Limb (tissue), 2 donors: ENCODE results near the gene PC.
"Not testable (repeated sequence)": the region's sequence is repeated elsewhere in the genome, so short reads cannot be mapped to it uniquely, and the experiment has no call there.

Experiments used
- DNase-seq, 2 donors: peaks; one replicate each; pipeline ENCODE4 v3.0.0-alpha.2; 2016; ENCODE audit errors: extremely low spot score in 2 of 2

PC gene, protein sequence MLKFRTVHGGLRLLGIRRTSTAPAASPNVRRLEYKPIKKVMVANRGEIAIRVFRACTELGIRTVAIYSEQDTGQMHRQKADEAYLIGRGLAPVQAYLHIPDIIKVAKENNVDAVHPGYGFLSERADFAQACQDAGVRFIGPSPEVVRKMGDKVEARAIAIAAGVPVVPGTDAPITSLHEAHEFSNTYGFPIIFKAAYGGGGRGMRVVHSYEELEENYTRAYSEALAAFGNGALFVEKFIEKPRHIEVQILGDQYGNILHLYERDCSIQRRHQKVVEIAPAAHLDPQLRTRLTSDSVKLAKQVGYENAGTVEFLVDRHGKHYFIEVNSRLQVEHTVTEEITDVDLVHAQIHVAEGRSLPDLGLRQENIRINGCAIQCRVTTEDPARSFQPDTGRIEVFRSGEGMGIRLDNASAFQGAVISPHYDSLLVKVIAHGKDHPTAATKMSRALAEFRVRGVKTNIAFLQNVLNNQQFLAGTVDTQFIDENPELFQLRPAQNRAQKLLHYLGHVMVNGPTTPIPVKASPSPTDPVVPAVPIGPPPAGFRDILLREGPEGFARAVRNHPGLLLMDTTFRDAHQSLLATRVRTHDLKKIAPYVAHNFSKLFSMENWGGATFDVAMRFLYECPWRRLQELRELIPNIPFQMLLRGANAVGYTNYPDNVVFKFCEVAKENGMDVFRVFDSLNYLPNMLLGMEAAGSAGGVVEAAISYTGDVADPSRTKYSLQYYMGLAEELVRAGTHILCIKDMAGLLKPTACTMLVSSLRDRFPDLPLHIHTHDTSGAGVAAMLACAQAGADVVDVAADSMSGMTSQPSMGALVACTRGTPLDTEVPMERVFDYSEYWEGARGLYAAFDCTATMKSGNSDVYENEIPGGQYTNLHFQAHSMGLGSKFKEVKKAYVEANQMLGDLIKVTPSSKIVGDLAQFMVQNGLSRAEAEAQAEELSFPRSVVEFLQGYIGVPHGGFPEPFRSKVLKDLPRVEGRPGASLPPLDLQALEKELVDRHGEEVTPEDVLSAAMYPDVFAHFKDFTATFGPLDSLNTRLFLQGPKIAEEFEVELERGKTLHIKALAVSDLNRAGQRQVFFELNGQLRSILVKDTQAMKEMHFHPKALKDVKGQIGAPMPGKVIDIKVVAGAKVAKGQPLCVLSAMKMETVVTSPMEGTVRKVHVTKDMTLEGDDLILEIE

DNA sequence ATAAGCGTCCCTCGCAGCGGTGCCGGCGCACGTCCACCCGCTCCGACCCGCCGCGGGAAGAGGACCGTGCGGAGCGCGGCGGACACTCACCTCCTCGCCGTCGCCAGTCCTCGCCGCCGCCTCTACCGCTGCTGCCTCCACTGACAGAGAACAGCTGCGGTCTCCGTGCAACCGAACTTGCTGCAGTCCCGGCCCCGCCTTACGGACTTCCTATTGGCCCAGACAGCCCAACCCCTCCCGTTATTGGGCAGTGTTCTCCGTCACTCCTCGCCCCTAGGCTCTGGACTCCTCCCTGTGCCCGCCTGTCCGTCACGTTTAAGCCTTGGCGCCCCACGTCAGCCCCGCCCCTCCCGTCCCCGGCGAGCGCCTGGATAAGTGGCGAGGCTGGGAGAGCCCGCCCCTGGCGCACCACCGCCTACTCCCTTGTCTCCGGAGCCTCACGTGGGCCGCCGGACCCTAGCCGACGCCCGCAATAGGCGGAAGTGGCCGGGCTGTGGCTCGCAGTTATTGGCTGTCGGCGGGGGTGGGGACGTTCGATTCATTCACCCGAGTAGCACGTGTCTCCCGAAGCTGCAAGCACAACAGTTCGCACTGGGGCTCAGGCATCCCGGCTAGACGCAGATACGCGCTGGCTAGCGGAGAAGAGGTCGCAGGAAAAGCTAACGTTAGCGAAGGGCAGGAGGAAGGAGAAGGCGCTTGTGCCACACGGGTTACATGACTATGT is at the start of gene PC:
TSS of gene PC (minus strand) at position 152 of the 724 bp plus-strand sequence. CDS start 86,224 bp downstream, outside the sequence.
- DNase-seq, result peak; percentile 99 to 100

DNA sequence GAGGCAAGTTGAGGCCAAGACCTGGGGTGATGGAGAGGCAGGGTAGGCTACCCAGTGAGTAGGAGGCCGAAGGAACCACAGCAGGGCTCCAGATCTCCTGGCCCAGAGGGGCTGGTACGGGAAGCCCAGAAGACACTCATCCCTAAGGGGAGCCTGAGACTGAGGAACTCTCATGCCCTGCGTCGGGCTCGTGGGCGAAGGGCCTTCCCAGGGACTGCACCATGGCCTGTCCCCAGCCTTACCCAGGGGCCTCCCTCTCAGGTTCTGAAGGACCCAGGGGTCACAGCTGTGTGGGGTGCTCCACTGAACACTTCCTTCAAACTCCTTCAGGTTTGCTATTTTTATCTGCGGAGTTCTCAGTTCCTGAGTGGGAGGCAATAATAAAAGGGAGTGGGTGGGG is 48.9 kb upstream of the PC start:
- DNase-seq, result no peak

DNA sequence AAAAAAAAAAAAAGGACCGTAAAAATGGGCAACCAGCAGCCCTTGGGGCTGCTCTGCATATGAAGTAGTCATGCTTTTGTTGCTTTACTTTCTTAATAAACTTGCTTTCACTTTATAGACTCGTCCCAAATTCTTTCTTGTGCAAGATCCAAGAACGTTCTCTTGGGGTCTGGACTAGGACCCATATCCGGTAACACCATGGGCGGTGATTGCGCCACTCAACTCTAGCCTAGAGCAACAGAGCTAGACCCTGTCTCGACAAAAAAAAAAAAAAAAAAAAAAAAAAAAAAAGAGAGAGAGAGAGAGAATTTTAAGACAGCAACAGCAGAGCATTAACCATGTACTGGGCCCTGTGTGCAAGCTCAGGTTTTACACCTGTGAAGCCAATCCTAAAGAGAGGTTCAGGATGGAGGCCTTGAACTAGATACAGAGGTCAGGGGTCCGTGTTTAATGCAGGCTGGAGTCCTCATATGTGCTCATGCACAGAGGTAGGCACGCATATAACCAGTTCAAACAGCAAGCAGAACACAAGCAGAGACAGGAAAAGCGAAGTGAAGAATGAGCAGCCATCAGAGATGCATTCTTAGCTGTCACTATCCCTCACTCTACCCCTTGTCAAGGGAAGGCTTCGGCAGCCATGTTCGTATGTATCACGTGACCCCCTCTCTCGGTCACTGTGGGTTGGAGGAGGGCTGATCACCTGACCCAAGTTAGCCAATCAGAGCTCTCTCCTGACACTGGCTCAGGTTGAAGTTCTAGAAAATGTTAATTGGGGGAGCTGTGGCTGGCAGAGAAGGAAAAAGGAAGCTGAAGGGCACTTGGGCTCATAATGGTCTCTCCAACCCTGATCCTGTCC is 48.1 kb upstream of the PC start:
- DNase-seq, result no peak

DNA sequence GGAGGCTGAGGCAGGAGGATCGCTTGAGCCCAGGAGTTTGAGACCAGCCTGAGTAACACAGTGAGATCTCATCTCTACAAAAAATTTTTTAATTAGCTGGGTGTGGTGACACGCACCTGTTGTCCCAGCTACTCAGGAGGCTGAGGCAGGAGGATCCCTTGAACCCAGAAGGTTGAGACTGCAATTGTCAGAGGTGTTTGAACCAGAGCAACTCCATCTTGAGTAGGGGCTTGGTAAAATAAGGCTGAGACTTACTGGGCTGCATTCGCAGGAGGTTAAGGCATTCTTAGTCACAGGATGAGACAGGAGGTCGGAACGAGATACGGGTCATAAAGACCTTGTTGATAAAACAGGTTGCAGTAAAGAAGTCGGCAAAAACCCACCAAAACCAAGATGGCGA is 47.0 kb upstream of the PC start:
- not testable (repeated sequence) for DNase-seq

DNA sequence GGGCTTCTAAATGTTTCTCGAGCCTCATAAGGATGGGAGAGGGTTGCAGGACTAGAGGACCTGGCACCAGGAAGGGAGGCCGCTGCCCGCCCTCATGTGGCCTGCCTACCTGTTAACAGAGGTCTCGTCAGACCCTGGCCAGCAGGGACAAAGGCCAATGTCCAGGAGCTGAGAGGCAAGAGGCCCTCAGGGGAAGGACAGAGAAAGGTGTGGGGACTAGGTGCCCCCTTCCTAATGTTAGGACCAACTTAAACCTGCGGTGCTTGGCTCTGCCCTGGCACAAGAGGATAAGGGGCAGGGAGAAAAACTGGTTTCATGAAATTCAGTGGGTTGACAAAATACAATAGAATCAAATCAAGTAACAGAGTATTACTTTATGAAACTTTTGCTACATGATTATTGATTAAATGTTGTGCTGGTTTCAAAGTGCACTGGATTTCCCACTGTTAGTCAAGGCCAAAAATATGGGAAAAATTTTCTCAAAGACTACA is 44.8 kb upstream of the PC start:
- no peak for DNase-seq

- DNase-seq, result no peak
Observed at GRCh38 chr11:67002297-67002913, 44.2 kb upstream of the PC start.

DNA sequence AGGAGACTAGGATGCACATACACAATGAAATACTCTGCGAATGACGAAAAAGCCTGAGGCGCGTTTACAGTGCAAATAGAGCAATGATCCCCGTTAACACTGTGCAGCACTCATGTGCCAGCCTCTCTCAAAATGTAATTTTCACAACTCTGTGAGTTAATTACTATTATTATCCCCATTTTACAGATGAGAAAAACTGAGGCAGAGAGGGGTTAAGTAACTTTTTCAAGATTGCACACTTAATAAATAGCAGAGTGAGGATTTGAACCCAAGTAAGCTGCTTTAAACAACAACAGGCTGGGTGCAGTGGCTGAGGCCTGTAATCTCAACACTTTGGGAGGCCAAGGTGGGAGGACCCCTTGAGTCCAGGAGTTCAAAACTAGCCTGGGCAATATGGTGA is 43.1 kb upstream of the PC start:
- no peak for DNase-seq

- DNase-seq, result no peak
Observed at GRCh38 chr11:66999555-66999954, 41.4 kb upstream of the PC start.

GRCh38 chr11:66996609-66997273 is 38.6 kb upstream of the PC start:
- no peak for DNase-seq

- no peak for DNase-seq
Observed at GRCh38 chr11:66992041-66992440, 33.9 kb upstream of the PC start.

DNA sequence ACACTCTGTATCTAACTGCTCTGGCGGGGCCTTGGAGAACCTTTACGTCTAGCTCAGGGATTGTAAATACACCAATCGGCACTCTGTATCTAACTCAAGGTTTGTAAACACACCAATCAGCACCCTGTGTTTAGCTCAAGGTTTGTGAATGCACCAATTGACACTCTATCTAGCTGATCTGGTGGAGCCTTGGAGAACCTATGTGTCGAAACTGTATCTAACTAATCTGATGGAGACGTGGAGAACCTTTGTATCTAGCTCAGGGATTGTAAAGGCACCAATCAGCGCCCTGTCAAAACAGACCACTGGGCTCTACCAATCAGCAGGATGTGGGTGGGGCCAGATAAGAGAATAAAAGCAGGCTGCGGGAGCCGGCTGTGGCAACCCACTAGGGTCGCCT is 31.2 kb upstream of the PC start:
- not testable (repeated sequence) for DNase-seq

GRCh38 chr11:66988741-66989140 is 30.6 kb upstream of the PC start:
- DNase-seq, result not testable (repeated sequence)

GRCh38 chr11:66987924-66988637 is 29.9 kb upstream of the PC start:
- DNase-seq, result no peak

GRCh38 chr11:66987158-66987620 is 29.0 kb upstream of the PC start:
- DNase-seq, result no peak

- no peak for DNase-seq
Observed at GRCh38 chr11:66986178-66986545, 28.0 kb upstream of the PC start.

DNA sequence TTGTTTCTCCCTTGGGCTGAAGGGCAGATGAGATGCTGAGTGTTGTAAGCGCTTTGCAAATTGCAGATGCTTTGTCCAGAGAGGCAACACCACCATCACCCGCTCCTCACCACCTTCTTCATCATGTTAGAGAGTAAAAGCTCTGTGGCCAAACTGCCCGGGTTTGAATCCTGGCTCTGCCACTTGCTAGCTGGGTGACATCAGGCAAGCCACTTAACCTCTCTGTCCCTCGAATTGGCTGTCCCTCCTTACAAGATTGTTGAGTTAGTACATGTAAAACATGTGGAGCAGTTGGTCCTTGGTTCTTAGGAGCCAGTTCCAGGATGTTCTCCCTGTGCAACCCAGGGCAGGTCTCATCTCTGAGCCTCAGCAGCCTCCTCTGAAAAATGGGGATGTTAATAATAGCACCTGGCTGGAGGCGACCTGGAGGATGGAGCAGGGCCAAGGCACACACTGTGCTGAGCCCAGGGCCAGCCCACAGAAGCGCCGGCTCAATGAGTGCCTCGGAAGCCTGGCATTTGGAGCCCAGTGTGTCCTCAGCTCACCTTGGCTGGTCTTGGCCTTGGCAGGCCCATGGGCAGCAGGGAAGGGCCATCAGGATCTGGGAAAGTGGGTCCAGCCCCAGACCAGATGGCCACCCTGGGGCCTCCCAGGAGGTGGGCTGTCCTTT is 27.5 kb upstream of the PC start:
- DNase-seq, result no peak

DNA sequence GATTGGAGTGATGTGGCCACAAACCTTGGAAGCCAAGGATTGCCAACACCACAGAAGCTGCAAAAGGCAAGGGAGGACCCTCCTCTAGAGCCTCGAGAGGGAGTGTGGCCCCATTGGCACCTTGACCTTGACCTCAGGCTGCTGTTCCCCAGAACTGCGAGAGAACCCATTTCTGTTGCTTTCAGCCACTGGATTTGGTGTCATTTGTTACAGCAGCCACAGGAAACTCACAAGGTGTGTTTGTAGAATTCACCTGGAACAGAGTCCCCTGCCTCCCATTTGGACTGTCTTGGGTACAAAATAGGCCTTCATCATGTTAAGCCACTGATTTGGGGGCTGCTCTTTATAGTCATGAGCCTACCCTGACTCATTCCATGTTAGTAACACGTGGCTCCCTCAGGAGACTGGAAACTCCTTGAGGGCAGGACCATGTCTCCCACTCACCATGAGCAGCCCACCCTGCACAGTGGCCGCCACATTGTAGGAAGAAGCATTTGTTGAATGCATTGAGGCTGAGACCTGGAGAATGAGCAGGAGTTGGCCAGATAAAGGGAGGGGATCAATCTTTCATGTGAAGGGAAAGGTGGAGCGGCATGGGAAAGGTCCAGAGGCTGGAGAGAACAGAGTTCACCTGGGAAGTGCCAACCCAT is 25.2 kb upstream of the PC start:
- no peak for DNase-seq
